Activated CD4-positive, alpha-beta T cell treated with anti-CD3 and anti-CD28 coated beads for 36 hours (primary cell): Measurements from ENCODE around the gene DPEP3. TPM values are rescaled to one million over a fixed set of nuclear protein-coding genes. Genes with fewer than 3 reads are reported as not detected.
"Not testable (repeated sequence)": the region's sequence is repeated elsewhere in the genome, so short reads cannot be mapped to it uniquely, and the experiment has no call there.

ENCODE experiments used
- ATAC-seq: fragments of 200-7000 bp; cut with Tn5 transposase; one replicate; pipeline ENCODE4 v1.10.0; 2021; ENCODE audit warnings: mild to moderate bottlenecking, moderate library complexity
- CTCF ChIA-PET: fragments of 350-600 bp; sonication (Branson Sonifier 250); formaldehyde crosslinking; loops from one replicate; lab custom pipeline; 2021; ENCODE audit warnings: antibody characterized with exemption; lab: Charles Lee
- POLR2A ChIA-PET: fragments of 350-600 bp; sonication (Branson Sonifier 250); formaldehyde crosslinking; loops from one replicate; lab custom pipeline; 2021; ENCODE audit warnings: antibody characterized with exemption, inconsistent platforms; lab: Charles Lee
- DNase-seq: peaks from one replicate; pipeline ENCODE4 v3.0.0-alpha.2; 2020
- H3K27ac Mint-ChIP-seq: one replicate; pipeline ENCODE4 v1.8.0; 2021; ENCODE audit warnings: mixed read lengths
- H3K27me3 Mint-ChIP-seq: one replicate; pipeline ENCODE4 v1.8.0; 2021; ENCODE audit warnings: mixed read lengths
- H3K36me3 Mint-ChIP-seq: one replicate; pipeline ENCODE4 v1.8.0; 2021; ENCODE audit warnings: low read depth, mixed read lengths
- H3K4me1 Mint-ChIP-seq: one replicate; pipeline ENCODE4 v1.8.0; 2021; ENCODE audit warnings: mixed read lengths
- H3K4me3 Mint-ChIP-seq: one replicate; pipeline ENCODE4 v1.8.0; 2021; ENCODE audit warnings: mild to moderate bottlenecking, moderate library complexity, mixed read lengths
- H3K9me3 Mint-ChIP-seq: one replicate; pipeline ENCODE4 v1.8.0; 2021; ENCODE audit warnings: low read depth, mixed read lengths
- intact Hi-C, 2 experiments: fragments of 100-400 bp; cut with DNase I in 1 of 2; cut with micrococcal nuclease in 1 of 2; formaldehyde crosslinking; loops; one replicate each; pipeline versions ENCODE4 v1.14.2 to v1.15.1; 2022 to 2024; cut with DNase I, micrococcal nuclease
- total RNA-seq, 2 experiments: library from RNA; stranded (reverse); gene quantifications; one replicate each; pipeline ENCODE4 v1.2.3, GENCODE V29; 2021

DPEP3 gene
- total RNA-seq: under 1 TPM in 1 of 2 experiments, not detected in 1; 0.11 TPM

DNA sequence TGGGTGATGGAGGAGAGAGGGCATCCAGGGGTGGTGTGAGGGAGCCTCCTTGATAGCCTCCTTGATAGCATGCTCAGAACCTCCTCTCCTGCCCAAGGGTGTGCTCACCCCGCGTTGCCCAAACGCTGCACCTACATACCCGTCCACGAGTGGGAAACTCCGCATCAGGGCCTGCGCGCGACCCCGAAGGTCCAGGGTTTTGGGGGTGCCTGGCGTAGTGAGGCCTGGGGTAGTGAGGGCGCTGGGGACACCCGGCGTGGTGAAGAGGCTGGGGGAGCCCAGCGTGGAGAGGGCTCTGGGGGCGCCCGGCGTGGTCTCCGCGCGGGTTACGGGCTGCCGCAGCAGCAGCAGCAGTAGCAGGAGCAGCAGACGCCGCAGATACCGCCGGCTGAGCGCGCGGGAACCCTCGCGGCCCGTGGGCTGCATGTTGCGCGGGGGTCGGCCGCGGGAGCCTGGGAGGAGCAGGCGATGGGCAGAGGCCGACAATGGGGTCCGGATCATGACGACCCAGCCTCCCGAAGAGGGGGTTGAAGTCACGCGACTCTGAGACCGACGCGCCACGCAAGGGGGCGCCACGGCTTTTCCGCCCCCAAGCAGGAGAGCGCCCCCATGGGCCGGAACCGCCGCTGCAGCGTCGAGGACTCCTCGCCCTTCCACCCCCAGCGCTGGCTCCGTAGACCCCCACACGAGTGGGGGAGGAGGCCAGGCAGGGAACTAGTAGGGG lies at the start of gene DPEP3:
Gene DPEP3 (minus strand): TSS at position 545 of the 724 bp plus-strand sequence. CDS start 119 bp downstream, at position 426.
- no peaks in the 10 kb centered on the region for H3K9me3 Mint-ChIP-seq
- intact Hi-C loops: no loop called here
- H3K36me3 Mint-ChIP-seq: no peaks in the 10 kb centered on the region
- ATAC-seq (no peak), DNase-seq (peak; percentile 44)
- POLR2A ChIA-PET: no interaction called here
- CTCF ChIA-PET: interaction anchor here (0.6 to 1.2 kb wide), 2 partner anchors 13 to 37 kb away, joined by 3 read pairs; no protein-coding TSS in a partner anchor
- H3K4me3 Mint-ChIP-seq: no peak within 1 kb of the TSS
- no peak within 1 kb of the TSS for H3K27ac Mint-ChIP-seq
- H3K4me1 Mint-ChIP-seq: peaks cover 25% of the 10 kb centered on the region
- H3K27me3 Mint-ChIP-seq: no peaks in the 10 kb centered on the region

- Mint-ChIP-seq H3K36me3 (peaks cover 22% of the 10 kb centered on the region), H3K27me3 (no peaks in the 10 kb centered on the region)
- CTCF ChIA-PET: interaction anchor here (0.6 to 3.5 kb wide), 5 partner anchors 9 to 696 kb away, joined by 3 to 16 read pairs (median 4); no protein-coding TSS in a partner anchor
Observed at GRCh38 chr16:68028996-68029395, 48.7 kb upstream of the DPEP3 start.

DNA sequence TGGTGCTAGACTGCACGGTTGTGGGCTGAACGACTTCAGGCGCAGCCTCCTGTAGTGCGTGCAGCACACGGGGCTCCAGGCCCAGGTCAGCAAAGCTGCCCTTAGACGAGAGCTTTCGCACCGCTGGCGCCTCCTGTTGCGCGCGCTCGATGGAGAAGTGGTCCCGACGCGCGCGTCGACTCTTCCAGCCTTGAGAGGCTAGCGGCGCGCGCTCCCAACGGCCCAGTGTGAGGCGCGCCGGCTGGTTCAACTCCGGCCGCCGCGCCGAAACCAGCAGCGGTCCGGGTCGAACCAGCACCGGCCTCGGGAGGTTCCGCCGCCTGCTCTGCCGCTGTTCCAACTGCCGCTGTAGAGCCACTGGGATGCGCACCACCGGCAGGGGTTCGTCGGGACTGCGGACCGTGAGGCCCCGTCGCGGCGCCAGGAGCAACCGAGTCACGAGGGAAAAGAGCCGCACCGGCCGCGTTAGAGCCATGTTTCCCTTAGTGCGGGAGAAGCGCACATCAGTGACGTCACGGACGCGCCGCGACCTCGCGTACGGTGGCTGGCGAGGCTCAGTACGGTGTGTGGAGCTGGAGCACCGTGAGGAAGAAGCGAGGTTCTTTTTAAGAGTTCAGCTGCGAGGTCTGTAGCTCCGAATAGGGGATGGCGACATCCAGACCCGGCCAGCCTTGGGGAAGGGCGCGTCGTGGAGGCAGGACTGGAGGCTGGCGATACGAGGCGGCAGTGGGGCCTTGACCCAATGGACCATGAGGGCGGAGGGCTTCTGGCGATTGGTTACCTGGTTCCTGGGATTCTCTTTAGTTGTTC lies 42.6 kb upstream of the DPEP3 start, which contains the start of the genes DDX28 and DUS2:
Gene DDX28 (minus strand): TSS at position 505 of the 810 bp plus-strand sequence. CDS start 30 bp downstream, at position 475.
Gene DUS2 (plus strand): TSS at position 557 of the 810 bp plus-strand sequence. CDS start 14,740 bp downstream, outside the sequence.
- intact Hi-C loops: loop anchor here (1.0 to 2.0 kb wide), 9 partner anchors 30 to 216 kb away; partner anchors contain the start of genes CENPT (in 1 of the 2), EDC4 (in 1 of the 2), NUTF2 (in 1 of the 2) and PSKH1 (in 1 of the 2)

More at GRCh38 chr16:68028996-68029395, 48.7 kb upstream of the DPEP3 start:
- no peak overlapping the region for H3K27ac Mint-ChIP-seq
- DNase-seq (no peak), ATAC-seq (no peak)
- no peaks in the 10 kb centered on the region for H3K9me3 Mint-ChIP-seq
- intact Hi-C loops: no loop called here
- no peak overlapping the region for H3K4me3 Mint-ChIP-seq
- H3K4me1 Mint-ChIP-seq: peaks cover 6% of the 10 kb centered on the region
- POLR2A ChIA-PET: interaction anchor here (0.7 kb wide), 1 partner anchor 16 kb away, joined by 6 read pairs; no protein-coding TSS in a partner anchor

GRCh38 chr16:68022278-68022727 lies 42.0 kb upstream of the DPEP3 start:
- CTCF ChIA-PET: interaction anchor here (0.7 to 2.0 kb wide), 11 partner anchors 12 to 208 kb away, joined by 3 to 7 read pairs (median 3); no protein-coding TSS in a partner anchor

More for the DNA sequence above, 42.6 kb upstream of the DPEP3 start, which contains the start of the genes DDX28 and DUS2:
- peaks cover 23% of the 10 kb centered on the region for H3K4me1 Mint-ChIP-seq
- DNase-seq (peak; percentile 95), ATAC-seq (peak; percentile 89)
- peak within 1 kb of the TSS; percentile 95 for H3K4me3 Mint-ChIP-seq
- no peaks in the 10 kb centered on the region for H3K27me3 Mint-ChIP-seq
- ChIA-PET CTCF (interaction anchor here (0.7 to 2.0 kb wide), 11 partner anchors 9 to 118 kb away, joined by 3 to 8 read pairs (median 4); partner anchors contain the start of genes DPEP2 and NFATC3), POLR2A (interaction anchor here (0.6 to 3.5 kb wide), 8 partner anchors 12 to 1185 kb away, joined by 3 to 21 read pairs (median 4); partner anchors contain the start of genes DPEP2, RANBP10 and TSNAXIP1)
- peaks cover 26% of the 10 kb centered on the region for H3K36me3 Mint-ChIP-seq
- H3K9me3 Mint-ChIP-seq: no peaks in the 10 kb centered on the region
- H3K27ac Mint-ChIP-seq: peak within 1 kb of the TSS; percentile 97

GRCh38 chr16:68021490-68021889 lies 41.2 kb upstream of the DPEP3 start:
- Mint-ChIP-seq H3K36me3 (peaks cover 19% of the 10 kb centered on the region), H3K27me3 (no peaks in the 10 kb centered on the region), H3K9me3 (no peaks in the 10 kb centered on the region), H3K27ac (peak overlapping the region; percentile 55), H3K4me1 (peaks cover 23% of the 10 kb centered on the region), H3K4me3 (peak overlapping the region; percentile 95)
- DNase-seq (no peak), ATAC-seq (no peak)
- ChIA-PET POLR2A (interaction anchor here (0.6 to 3.5 kb wide), 2 partner anchors 22 to 203 kb away, joined by 5 to 21 read pairs; partner anchors contain the start of gene DPEP2), CTCF (interaction anchor here (0.7 to 2.0 kb wide), 8 partner anchors 14 to 207 kb away, joined by 3 to 7 read pairs (median 4); no protein-coding TSS in a partner anchor)
- intact Hi-C loops: no loop called here

More at GRCh38 chr16:68022278-68022727, 42.0 kb upstream of the DPEP3 start:
- H3K27me3 Mint-ChIP-seq: no peaks in the 10 kb centered on the region
- ATAC-seq: peak; percentile 23
- POLR2A ChIA-PET: interaction anchor here (0.6 to 3.5 kb wide), 4 partner anchors 23 to 216 kb away, joined by 3 to 21 read pairs (median 4); partner anchors contain the start of genes DPEP2, RANBP10 and TSNAXIP1
- peak overlapping the region; percentile 97 for H3K27ac Mint-ChIP-seq
- H3K4me1 Mint-ChIP-seq: peaks cover 23% of the 10 kb centered on the region
- peak overlapping the region; percentile 95 for H3K4me3 Mint-ChIP-seq
- H3K9me3 Mint-ChIP-seq: no peaks in the 10 kb centered on the region
- intact Hi-C loops: loop anchor here (1.0 to 2.0 kb wide), 4 partner anchors 30 to 216 kb away; partner anchors contain the start of genes CENPT (in 1 of the 2), EDC4 (in 1 of the 2), NUTF2 (in 1 of the 2) and RANBP10 (in 1 of the 2)
- no peak for DNase-seq
- peaks cover 20% of the 10 kb centered on the region for H3K36me3 Mint-ChIP-seq

- CTCF ChIA-PET: interaction anchor here (1.1 to 1.2 kb wide), 2 partner anchors 20 to 65 kb away, joined by 3 read pairs; partner anchors contain the start of gene DPEP2
- peaks cover 12% of the 10 kb centered on the region for H3K36me3 Mint-ChIP-seq
- no peaks in the 10 kb centered on the region for H3K9me3 Mint-ChIP-seq
- peaks cover 19% of the 10 kb centered on the region for H3K4me1 Mint-ChIP-seq
- DNase-seq (no peak), ATAC-seq (no peak)
- POLR2A ChIA-PET: no interaction called here
- intact Hi-C loops: no loop called here
- no peak overlapping the region for H3K4me3 Mint-ChIP-seq
- no peaks in the 10 kb centered on the region for H3K27me3 Mint-ChIP-seq
- H3K27ac Mint-ChIP-seq: no peak overlapping the region
Observed at GRCh38 chr16:68019167-68019680, 38.9 kb upstream of the DPEP3 start.

- no peak for DNase-seq
- Mint-ChIP-seq H3K27ac (no peak within 1 kb of the TSS), H3K36me3 (no peaks in the 10 kb centered on the region), H3K4me3 (no peak within 1 kb of the TSS), H3K27me3 (no peaks in the 10 kb centered on the region), H3K4me1 (peaks cover 8% of the 10 kb centered on the region), H3K9me3 (no peaks in the 10 kb centered on the region)
- ChIA-PET CTCF (interaction anchor here (0.6 to 1.1 kb wide), 2 partner anchors 10 to 14 kb away, joined by 3 read pairs; no protein-coding TSS in a partner anchor), POLR2A (interaction anchor here (1.0 kb wide), 1 partner anchor 45 kb away, joined by 4 read pairs; no protein-coding TSS in a partner anchor)
- intact Hi-C loops: no loop called here
- ATAC-seq: no peak
Observed at GRCh38 chr16:68015681-68016080, 35.4 kb upstream of the DPEP3 start, which contains the start of gene DPEP2NB. TSS of gene DPEP2NB (minus strand) at chr16:68015911. CDS start at chr16:68015770, 141 bp downstream.

DNA sequence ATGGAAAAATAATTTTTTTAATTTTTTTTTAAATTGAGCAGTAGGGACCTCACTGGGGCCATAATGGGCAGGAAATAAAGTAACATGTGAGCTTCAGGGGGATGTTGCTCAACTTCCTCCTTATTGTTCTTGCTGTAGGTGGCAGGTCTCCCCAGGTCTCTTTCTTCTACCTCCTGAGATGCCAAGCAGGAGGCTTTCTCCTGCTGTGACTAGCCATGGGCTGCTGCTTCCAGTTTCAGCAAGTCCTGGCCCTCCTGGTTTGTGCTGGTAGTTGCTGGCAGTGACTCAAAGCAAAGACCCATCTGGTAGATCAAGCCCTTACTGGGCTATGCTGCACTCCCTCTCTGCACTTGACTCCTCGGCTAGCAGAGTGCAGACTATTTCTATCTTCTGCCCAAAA lies 33.1 kb upstream of the DPEP3 start:
- ATAC-seq: peak; percentile 72
- H3K9me3 Mint-ChIP-seq: no peaks in the 10 kb centered on the region
- H3K27me3 Mint-ChIP-seq: no peaks in the 10 kb centered on the region
- ChIA-PET CTCF (interaction anchor here (0.7 to 1.6 kb wide), 2 partner anchors 32 to 413 kb away, joined by 3 read pairs; no protein-coding TSS in a partner anchor), POLR2A (no interaction called here)
- intact Hi-C loops: no loop called here
- no peak overlapping the region for H3K27ac Mint-ChIP-seq
- H3K4me3 Mint-ChIP-seq: no peak overlapping the region
- no peaks in the 10 kb centered on the region for H3K36me3 Mint-ChIP-seq
- peaks cover 8% of the 10 kb centered on the region for H3K4me1 Mint-ChIP-seq
- DNase-seq: peak; percentile 21

GRCh38 chr16:68009872-68010271 lies 29.6 kb upstream of the DPEP3 start:
- H3K36me3 Mint-ChIP-seq, intact Hi-C loops, H3K27me3 Mint-ChIP-seq, H3K4me3 Mint-ChIP-seq, H3K9me3 Mint-ChIP-seq, CTCF ChIA-PET, POLR2A ChIA-PET, H3K27ac Mint-ChIP-seq, ATAC-seq, DNase-seq: not testable (repeated sequence)
- H3K4me1 Mint-ChIP-seq: peaks cover 26% of the 10 kb centered on the region
